Hepatocyte (in vitro differentiated cells): ENCODE data around the gene BOLA3. TPM values are rescaled to one million over a fixed set of nuclear protein-coding genes. Genes with fewer than 3 reads are reported as not detected.

Experiments
- DNase-seq: peaks from one replicate; pipeline ENCODE4 v3.0.0-alpha.2; 2016; ENCODE audit warnings: low spot score
- H2AFZ ChIP-seq: fragments of 200-600 bp; sonication (generic); 2 replicates; pipeline ENCODE4 v1.6.0; 2016; ENCODE audit warnings: antibody characterized with exemption, mild to moderate bottlenecking
- H3K27ac ChIP-seq: fragments of 200-600 bp; sonication (generic); 2 replicates; pipeline ENCODE4 v1.5.1; 2016; ENCODE audit warnings: mild to moderate bottlenecking
- H3K27me3 ChIP-seq: fragments of 200-600 bp; sonication (generic); 2 replicates; pipeline ENCODE4 v1.6.1; 2016
- H3K36me3 ChIP-seq: fragments of 200-600 bp; sonication (generic); replicated peaks from 2 replicates; pipeline ENCODE4 v1.5.1; 2016; ENCODE audit warnings: low read depth; ENCODE audit not compliant: insufficient read depth
- H3K4me1 ChIP-seq: fragments of 200-600 bp; sonication (generic); 2 replicates; pipeline ENCODE4 v1.5.1; 2016; ENCODE audit warnings: mild to moderate bottlenecking, moderate library complexity; ENCODE audit not compliant: insufficient read depth
- H3K4me2 ChIP-seq: fragments of 200-600 bp; sonication (generic); 2 replicates; pipeline ENCODE4 v1.6.0; 2016
- H3K4me3 ChIP-seq: fragments of 200-600 bp; sonication (generic); 2 replicates; pipeline ENCODE4 v1.5.1; 2016; ENCODE audit warnings: mild to moderate bottlenecking
- H3K79me2 ChIP-seq: fragments of 200-600 bp; sonication (generic); 2 replicates; pipeline ENCODE4 v1.6.0; 2017; ENCODE audit warnings: mild to moderate bottlenecking
- H3K9me2 ChIP-seq: fragments of 200-600 bp; sonication (generic); replicated peaks from 2 replicates; pipeline ENCODE4 v1.6.0; 2017; ENCODE audit warnings: mild to moderate bottlenecking; ENCODE audit not compliant: insufficient read depth
- H3K9me3 ChIP-seq: fragments of 200-600 bp; sonication (generic); 2 replicates; pipeline ENCODE4 v1.5.1; 2016; ENCODE audit warnings: low read depth, mild to moderate bottlenecking
- H4K20me1 ChIP-seq: fragments of 200-600 bp; sonication (generic); 2 replicates; pipeline ENCODE4 v1.6.0; 2016; ENCODE audit warnings: mild to moderate bottlenecking; ENCODE audit not compliant: insufficient read depth, poor library complexity, severe bottlenecking
- CTCF ChIP-seq: fragments of 200-600 bp; sonication (generic); IDR thresholded peaks from 2 replicates; pipeline ENCODE4 v1.5.1; 2016; ENCODE audit warnings: antibody characterized with exemption, mild to moderate bottlenecking; ENCODE audit not compliant: poor library complexity
- EZH2 ChIP-seq: fragments of 200-600 bp; sonication (generic); IDR thresholded peaks from 2 replicates; pipeline ENCODE4 v1.6.1; 2016; ENCODE audit warnings: antibody characterized with exemption, mild to moderate bottlenecking, borderline replicate concordance
- EZH2phosphoT487 ChIP-seq: fragments of 200-600 bp; sonication (generic); IDR thresholded peaks from one replicate; pipeline ENCODE4 v1.6.1; 2018; ENCODE audit warnings: antibody characterized with exemption, mild to moderate bottlenecking, low read depth, moderate library complexity; ENCODE audit not compliant: unreplicated experiment, severe bottlenecking
- WGBS: methylation state at CpG from one replicate; pipeline ENCODE4 v1.1.6; 2016; ENCODE audit warnings: low lambda C conversion rate; ENCODE audit errors: missing lambda C conversion rate; 5-methylcytosine and 5-hydroxymethylcytosine counted together
- polyA plus RNA-seq: library from polyadenylated mRNA; unstranded; fragments of >200 nt; fragmentation: Nextera tagmentation; extraction: Ambion mirVana; gene quantifications from 2 replicates; pipeline ENCODE4 v1.2.1, GENCODE V29; 2016
- total RNA-seq: library from RNA; depleted of rRNA; stranded (reverse); fragments of >200 nt; gene quantifications from 2 replicates; pipeline ENCODE4 v1.2.3, GENCODE V29; 2014

BOLA3 gene
- total and polyA plus RNA-seq, 2 experiments from 2014 or later: 43.8 to 56.3 TPM

- Histone ChIP-seq H3K4me3 (peak overlapping the region; percentile 15), H2AFZ (peak overlapping the region; percentile 39), H3K79me2 (peaks cover 38% of the 10 kb centered on the region), H3K9me3 (no peaks in the 10 kb centered on the region), H4K20me1 (peaks cover 36% of the 10 kb centered on the region), H3K27me3 (no peaks in the 10 kb centered on the region), H3K9me2 (no peaks in the 10 kb centered on the region), H3K4me1 (peaks cover 7% of the 10 kb centered on the region), H3K4me2 (peak overlapping the region; percentile 61), H3K27ac (peak overlapping the region; percentile 39), H3K36me3 (no peaks in the 10 kb centered on the region)
- peak; percentile 21 for DNase-seq
- 58% methylated on average over 24 of the region's 25 CpGs for WGBS
- TF ChIP-seq CTCF: peak; percentile 53
- no peak for TF ChIP-seq EZH2phosphoT487
- TF ChIP-seq EZH2: no peak
Measured at GRCh38 chr2:74179063-74179865, 31.6 kb upstream of the BOLA3 start.

- no peaks in the 10 kb centered on the region for H3K27me3 ChIP-seq
- H3K27ac ChIP-seq: peak within 1 kb of the TSS; percentile 92
- H3K9me3 ChIP-seq: no peaks in the 10 kb centered on the region
- peaks cover 7% of the 10 kb centered on the region for H3K4me1 ChIP-seq
- peaks cover 41% of the 10 kb centered on the region for H4K20me1 ChIP-seq
- peak within 1 kb of the TSS; percentile 72 for H2AFZ ChIP-seq
- DNase-seq: peak; percentile 99
- H3K4me2 ChIP-seq: peak within 1 kb of the TSS; percentile 79
- TF ChIP-seq CTCF: no peak
- no peak for TF ChIP-seq EZH2phosphoT487
- TF ChIP-seq EZH2: no peak
- no peaks in the 10 kb centered on the region for H3K9me2 ChIP-seq
- H3K79me2 ChIP-seq: peaks cover 47% of the 10 kb centered on the region
- under 1% methylated on average over 62 of the region's 84 CpGs for WGBS
- H3K36me3 ChIP-seq: no peaks in the 10 kb centered on the region
- H3K4me3 ChIP-seq: peak within 1 kb of the TSS; percentile 48
Measured at GRCh38 chr2:74178211-74179062, 30.7 kb upstream of the BOLA3 start, which contains the start of gene MOB1A. Gene MOB1A (minus strand): TSS chr2:74178879. CDS start chr2:74178674, 205 bp downstream.

- Histone ChIP-seq H3K79me2 (peaks cover 54% of the 10 kb centered on the region), H3K4me2 (peak overlapping the region; percentile 79), H2AFZ (peak overlapping the region; percentile 72)
Measured at GRCh38 chr2:74177696-74178095, 30.0 kb upstream of the BOLA3 start.

More at GRCh38 chr2:74177696-74178095, 30.0 kb upstream of the BOLA3 start:
- no peak for DNase-seq
- H3K4me1 ChIP-seq: peaks cover 7% of the 10 kb centered on the region
- H3K27me3 ChIP-seq: no peaks in the 10 kb centered on the region
- no peaks in the 10 kb centered on the region for H3K9me3 ChIP-seq
- H3K27ac ChIP-seq: peak overlapping the region; percentile 92
- H3K9me2 ChIP-seq: no peaks in the 10 kb centered on the region
- peaks cover 48% of the 10 kb centered on the region for H4K20me1 ChIP-seq
- no peaks in the 10 kb centered on the region for H3K36me3 ChIP-seq
- TF ChIP-seq CTCF (no peak), EZH2phosphoT487 (no peak)
- H3K4me3 ChIP-seq: peak overlapping the region; percentile 48
